ENCODE data around the gene RUVBL1.
A peak's percentile ranks its signal among the peaks of the same experiment; 100 is the strongest.

The RUVBL1 gene

DNA sequence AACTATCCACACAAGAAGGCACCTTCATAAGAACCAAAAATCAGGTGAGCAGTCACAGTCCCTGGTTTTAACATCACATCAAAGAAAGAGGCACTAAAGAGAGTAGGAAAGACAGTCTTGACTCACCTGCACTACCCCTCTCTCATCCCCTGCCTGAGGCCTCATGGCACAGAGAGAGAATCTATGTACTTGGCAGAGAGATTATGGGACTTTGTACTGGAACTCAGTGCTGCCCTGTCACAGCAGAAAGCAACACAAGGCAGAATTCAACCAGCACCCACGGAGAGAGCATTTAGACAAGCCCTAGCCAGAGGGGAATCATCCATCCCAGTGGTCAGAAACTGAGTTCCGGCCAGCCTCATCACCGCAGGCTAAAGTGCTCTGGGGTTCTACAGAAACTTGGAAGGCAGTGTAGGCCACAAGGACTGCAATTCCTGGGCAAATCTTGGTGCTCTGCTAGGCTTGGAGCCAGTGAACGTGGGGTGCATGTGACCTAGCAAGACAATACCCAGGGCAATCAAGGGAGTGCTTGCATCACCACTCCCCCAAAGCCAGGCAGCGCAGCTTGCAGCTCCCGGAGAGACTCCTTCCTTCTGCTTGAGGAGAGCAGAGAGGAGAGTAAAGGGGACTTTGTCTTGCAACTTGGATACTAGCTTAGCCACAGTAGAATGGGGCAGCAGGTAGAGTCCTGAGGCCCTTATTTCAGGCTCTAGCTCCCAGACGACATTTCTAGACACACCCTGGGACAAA is 8.5 kb upstream of the RUVBL1 start:
- 81 to 91% methylated on average over 5 of the region's 7 CpGs for WGBS, 2 experiments (ENCODE audit: insufficient coverage in 2 of 2)
- Histone ChIP-seq H3K9me3 (ENCODE audit: control insufficient read depth, low read length) (no peaks in the 10 kb centered on the region), H3K27ac (ENCODE audit: low read depth, low read length, severe bottlenecking) (no peak overlapping the region), H3K4me3 (ENCODE audit: extremely low read depth, insufficient read depth, low read length, poor library complexity, severe bottlenecking) (no peak overlapping the region), H3K4me1 (ENCODE audit: control insufficient read depth, insufficient read depth, low read length, poor library complexity, severe bottlenecking) (no peaks in the 10 kb centered on the region), H3K36me3 (ENCODE audit: control insufficient read depth, insufficient read depth, low read length) (no peaks in the 10 kb centered on the region)

DNA sequence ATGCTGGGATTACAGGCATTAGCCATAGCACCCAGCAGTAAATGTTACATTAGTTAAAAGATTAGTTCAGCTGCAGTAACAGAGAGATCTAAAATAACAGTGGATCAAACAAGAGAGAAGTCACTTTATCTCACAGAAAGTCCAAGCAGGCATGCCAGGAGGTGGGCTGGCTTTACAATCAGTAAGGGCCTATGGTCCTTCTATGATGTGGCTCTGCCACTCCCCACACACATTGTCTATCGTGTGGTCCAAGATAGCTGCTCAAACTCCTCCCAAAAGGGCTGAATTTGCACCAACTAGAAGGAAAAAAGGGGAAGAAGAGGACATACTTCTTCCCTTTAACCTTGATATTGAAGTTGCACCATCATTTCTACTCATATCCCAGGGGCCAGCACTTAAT is 4.6 kb upstream of the RUVBL1 start:
- no peaks in the 10 kb centered on the region for H3K9me3 ChIP-seq (ENCODE audit: control insufficient read depth, low read length)
- no peak overlapping the region for H3K27ac ChIP-seq (ENCODE audit: low read depth, low read length, severe bottlenecking)
- H3K36me3 ChIP-seq (ENCODE audit: control insufficient read depth, insufficient read depth, low read length) = no peaks in the 10 kb centered on the region
- WGBS, 2 experiments (ENCODE audit: insufficient coverage in 2 of 2) = no CpG with 5 or more reads among the region's 1 CpG
- no peak overlapping the region for H3K4me3 ChIP-seq (ENCODE audit: extremely low read depth, insufficient read depth, low read length, poor library complexity, severe bottlenecking)
- H3K4me1 ChIP-seq (ENCODE audit: control insufficient read depth, insufficient read depth, low read length, poor library complexity, severe bottlenecking) = no peaks in the 10 kb centered on the region

DNA sequence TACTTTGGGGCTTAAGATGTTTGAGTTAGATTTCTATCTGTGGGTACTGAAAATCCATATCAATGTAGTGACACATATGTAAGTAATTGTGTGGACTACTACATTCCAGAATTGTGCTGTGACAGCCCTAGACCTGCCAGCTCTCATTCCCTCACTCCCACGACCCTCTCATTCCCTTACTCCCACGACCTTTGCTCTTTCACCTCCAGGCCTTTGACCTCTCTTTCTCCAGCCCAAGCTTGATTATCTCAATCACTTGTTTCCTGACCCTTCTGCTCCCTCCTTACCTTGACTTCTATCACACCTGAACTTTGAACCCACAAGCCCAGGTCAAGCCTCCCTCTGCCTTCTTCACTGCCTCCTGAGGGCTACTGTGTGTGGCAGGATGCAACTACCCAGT is 3.6 kb upstream of the RUVBL1 start:
- no peaks in the 10 kb centered on the region for H3K36me3 ChIP-seq (ENCODE audit: control insufficient read depth, insufficient read depth, low read length)
- no peak overlapping the region for H3K4me3 ChIP-seq (ENCODE audit: extremely low read depth, insufficient read depth, low read length, poor library complexity, severe bottlenecking)
- WGBS, 2 experiments (ENCODE audit: insufficient coverage in 2 of 2) = 72 to 74% methylated on average over 2 of the region's 2 CpGs
- H3K9me3 ChIP-seq (ENCODE audit: control insufficient read depth, low read length) = no peaks in the 10 kb centered on the region
- H3K27ac ChIP-seq (ENCODE audit: low read depth, low read length, severe bottlenecking) = no peak overlapping the region
- H3K4me1 ChIP-seq (ENCODE audit: control insufficient read depth, insufficient read depth, low read length, poor library complexity, severe bottlenecking) = no peaks in the 10 kb centered on the region

DNA sequence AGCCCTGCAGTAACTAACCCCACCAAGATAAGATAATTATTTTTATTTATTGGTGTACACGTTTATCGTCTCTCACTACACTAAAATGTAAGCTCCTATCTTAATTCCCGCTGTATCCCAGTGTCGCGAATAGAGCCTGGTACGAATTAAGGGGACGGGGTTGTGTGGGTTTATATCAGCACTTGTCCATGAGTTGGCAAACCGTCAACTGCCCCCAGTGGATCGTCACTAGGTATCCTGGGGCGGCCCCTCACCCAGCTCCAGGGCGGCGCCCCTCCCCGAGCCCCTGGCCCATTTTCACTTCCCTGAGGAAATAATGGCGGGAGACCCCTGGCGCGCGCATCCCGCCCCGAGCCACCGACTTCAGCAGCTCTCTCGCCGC is 465 bp downstream of the RUVBL1 start:
- 0% methylated on average over 11 to 20 of the region's 22 CpGs for WGBS, 2 experiments (ENCODE audit: insufficient coverage in 2 of 2)
- no peaks in the 10 kb centered on the region for H3K9me3 ChIP-seq (ENCODE audit: control insufficient read depth, low read length)
- peak overlapping the region; percentile 96 for H3K27ac ChIP-seq (ENCODE audit: low read depth, low read length, severe bottlenecking)
- H3K4me3 ChIP-seq (ENCODE audit: extremely low read depth, insufficient read depth, low read length, poor library complexity, severe bottlenecking) = peak overlapping the region; percentile 91
- no peaks in the 10 kb centered on the region for H3K4me1 ChIP-seq (ENCODE audit: control insufficient read depth, insufficient read depth, low read length, poor library complexity, severe bottlenecking)
- peaks cover 12% of the 10 kb centered on the region for H3K36me3 ChIP-seq (ENCODE audit: control insufficient read depth, insufficient read depth, low read length)

DNA sequence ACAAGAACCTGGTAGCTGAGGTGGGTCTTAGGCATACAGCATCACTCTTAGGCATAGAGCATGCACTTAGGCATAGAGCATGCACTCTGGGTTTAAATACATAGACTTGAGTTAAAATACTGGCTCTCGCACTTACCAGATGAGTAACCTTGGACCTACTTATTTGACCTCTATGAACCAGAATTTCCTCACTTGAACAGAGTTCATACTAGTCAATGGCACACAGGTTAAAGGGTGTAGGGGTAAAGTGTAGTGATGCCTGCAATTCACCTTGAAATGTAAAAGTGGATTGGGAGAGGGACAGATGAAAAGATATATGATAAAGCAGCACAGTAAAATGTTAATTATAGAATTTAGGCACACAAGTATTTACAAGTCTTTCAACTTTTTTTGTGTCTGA is 1.6 kb downstream of the RUVBL1 start:
- no peak overlapping the region for H3K4me3 ChIP-seq (ENCODE audit: extremely low read depth, insufficient read depth, low read length, poor library complexity, severe bottlenecking)
- no CpG with 5 or more reads among the region's 1 CpG for WGBS, 2 experiments (ENCODE audit: insufficient coverage in 2 of 2)
- no peaks in the 10 kb centered on the region for H3K4me1 ChIP-seq (ENCODE audit: control insufficient read depth, insufficient read depth, low read length, poor library complexity, severe bottlenecking)
- no peak overlapping the region for H3K27ac ChIP-seq (ENCODE audit: low read depth, low read length, severe bottlenecking)
- peaks cover 19% of the 10 kb centered on the region for H3K36me3 ChIP-seq (ENCODE audit: control insufficient read depth, insufficient read depth, low read length)
- H3K9me3 ChIP-seq (ENCODE audit: control insufficient read depth, low read length) = no peaks in the 10 kb centered on the region

DNA sequence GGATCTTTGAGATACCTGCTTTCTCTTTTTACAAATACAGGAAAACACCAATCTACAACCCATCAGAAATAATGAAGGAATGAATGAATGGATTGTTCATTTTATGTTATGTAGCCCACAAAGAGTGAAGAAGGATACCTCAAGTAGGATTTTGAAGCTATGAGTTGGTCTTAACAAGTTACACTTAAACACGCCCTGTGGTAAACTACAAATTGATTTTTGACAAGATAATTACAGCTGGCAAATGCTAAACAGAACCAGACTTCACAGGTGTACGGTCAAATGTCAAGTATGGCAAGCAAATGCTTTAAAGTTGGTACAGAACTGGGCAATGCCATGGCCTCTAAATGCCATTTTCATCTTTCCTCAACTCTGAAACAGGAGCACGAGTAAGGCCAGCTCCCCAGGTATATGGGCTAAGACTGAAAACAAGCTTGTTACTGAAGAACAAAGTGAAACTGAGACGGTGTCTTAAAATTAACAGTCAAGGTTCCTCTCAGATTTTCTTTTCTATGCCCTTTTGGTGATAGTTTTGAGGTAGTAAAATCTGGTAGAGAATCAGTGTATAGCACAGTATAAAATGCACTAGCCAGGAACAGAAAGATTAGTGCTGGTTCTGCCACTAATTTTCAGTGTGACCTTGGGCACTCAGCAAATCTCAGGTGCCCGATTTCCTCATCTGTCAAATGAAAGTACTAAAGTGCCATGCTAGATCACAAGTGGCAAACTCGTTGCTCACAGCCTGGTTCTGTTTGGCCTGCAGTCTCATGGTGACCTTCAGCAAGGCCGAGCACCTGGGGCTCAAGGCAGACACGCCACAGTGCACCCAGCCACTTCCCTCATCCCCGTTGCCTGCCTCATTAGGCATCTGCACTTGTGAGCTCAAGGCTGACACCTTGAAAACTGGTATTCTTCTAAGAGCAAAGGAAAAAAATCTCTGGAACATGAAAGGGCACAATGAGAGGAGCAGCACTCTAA is 9.5 kb downstream of the RUVBL1 start:
- peaks cover 72% of the 10 kb centered on the region for H3K36me3 ChIP-seq (ENCODE audit: control insufficient read depth, insufficient read depth, low read length)
- no peak overlapping the region for H3K4me3 ChIP-seq (ENCODE audit: extremely low read depth, insufficient read depth, low read length, poor library complexity, severe bottlenecking)
- WGBS, 2 experiments (ENCODE audit: insufficient coverage in 2 of 2) = 92 to 93% methylated on average over 8 to 9 of the region's 9 CpGs
- no peaks in the 10 kb centered on the region for H3K4me1 ChIP-seq (ENCODE audit: control insufficient read depth, insufficient read depth, low read length, poor library complexity, severe bottlenecking)
- no peaks in the 10 kb centered on the region for H3K9me3 ChIP-seq (ENCODE audit: control insufficient read depth, low read length)
- H3K27ac ChIP-seq (ENCODE audit: low read depth, low read length, severe bottlenecking) = no peak overlapping the region

DNA sequence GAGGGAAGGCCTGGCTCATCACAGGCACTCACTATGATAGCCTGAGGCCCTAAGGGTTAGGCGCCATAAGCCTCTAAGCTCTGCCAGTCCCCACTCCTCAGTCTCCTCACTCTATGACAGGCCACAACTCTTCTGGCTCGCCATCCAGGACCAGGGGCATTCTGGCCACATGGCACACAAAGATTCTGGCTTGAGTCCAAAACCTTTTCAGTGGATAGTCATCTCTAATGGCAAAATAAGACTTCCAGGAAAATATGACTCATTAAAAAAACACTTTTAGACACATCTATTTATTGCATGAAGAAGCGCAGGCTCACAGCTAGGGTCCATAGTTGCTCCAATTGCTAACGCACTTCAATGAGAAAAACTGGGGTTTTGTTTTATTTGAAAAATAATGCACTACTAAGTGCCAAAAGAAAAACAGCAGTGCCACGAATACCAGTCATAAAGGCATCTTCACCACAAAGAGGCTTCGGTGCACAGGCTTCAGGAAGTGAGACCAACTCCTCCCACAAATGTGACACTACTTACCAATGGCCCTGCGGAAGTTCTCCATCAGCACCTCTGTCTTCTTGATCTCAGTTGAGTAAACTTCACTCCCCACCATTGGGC is 11.1 kb downstream of the RUVBL1 start:
- Histone ChIP-seq H3K4me1 (ENCODE audit: control insufficient read depth, insufficient read depth, low read length, poor library complexity, severe bottlenecking) (no peaks in the 10 kb centered on the region), H3K27ac (ENCODE audit: low read depth, low read length, severe bottlenecking) (no peak overlapping the region), H3K4me3 (ENCODE audit: extremely low read depth, insufficient read depth, low read length, poor library complexity, severe bottlenecking) (no peak overlapping the region), H3K9me3 (ENCODE audit: control insufficient read depth, low read length) (no peaks in the 10 kb centered on the region), H3K36me3 (ENCODE audit: control insufficient read depth, insufficient read depth, low read length) (peaks cover 74% of the 10 kb centered on the region)
- WGBS, 2 experiments (ENCODE audit: insufficient coverage in 2 of 2) = 92 to 94% methylated on average over 3 to 5 of the region's 7 CpGs

DNA sequence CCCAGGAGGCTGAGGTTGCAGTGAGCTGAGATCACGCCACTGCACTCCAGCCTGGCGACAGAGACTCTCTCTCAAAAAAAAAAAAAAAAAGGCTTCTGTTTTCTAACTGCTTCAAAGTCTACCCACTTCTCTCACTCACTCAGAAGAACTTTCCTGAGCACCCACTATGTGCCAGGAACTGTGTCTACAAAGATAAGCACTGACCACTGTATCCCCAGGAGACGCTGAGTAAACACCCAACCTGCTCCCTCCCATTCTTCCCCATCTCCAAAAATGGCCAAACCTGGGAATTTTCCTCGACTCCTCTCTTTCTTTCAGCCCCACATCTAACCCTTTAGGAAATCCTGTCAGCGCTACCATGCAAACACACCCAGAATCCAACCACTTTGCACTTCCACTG is 12.5 kb downstream of the RUVBL1 start:
- H3K4me1 ChIP-seq (ENCODE audit: control insufficient read depth, insufficient read depth, low read length, poor library complexity, severe bottlenecking) = no peaks in the 10 kb centered on the region
- no peak overlapping the region for H3K27ac ChIP-seq (ENCODE audit: low read depth, low read length, severe bottlenecking)
- no peak overlapping the region for H3K4me3 ChIP-seq (ENCODE audit: extremely low read depth, insufficient read depth, low read length, poor library complexity, severe bottlenecking)
- no peaks in the 10 kb centered on the region for H3K9me3 ChIP-seq (ENCODE audit: control insufficient read depth, low read length)
- H3K36me3 ChIP-seq (ENCODE audit: control insufficient read depth, insufficient read depth, low read length) = peaks cover 76% of the 10 kb centered on the region
- 85 to 95% methylated on average over 3 to 5 of the region's 5 CpGs for WGBS, 2 experiments (ENCODE audit: insufficient coverage in 2 of 2)

DNA sequence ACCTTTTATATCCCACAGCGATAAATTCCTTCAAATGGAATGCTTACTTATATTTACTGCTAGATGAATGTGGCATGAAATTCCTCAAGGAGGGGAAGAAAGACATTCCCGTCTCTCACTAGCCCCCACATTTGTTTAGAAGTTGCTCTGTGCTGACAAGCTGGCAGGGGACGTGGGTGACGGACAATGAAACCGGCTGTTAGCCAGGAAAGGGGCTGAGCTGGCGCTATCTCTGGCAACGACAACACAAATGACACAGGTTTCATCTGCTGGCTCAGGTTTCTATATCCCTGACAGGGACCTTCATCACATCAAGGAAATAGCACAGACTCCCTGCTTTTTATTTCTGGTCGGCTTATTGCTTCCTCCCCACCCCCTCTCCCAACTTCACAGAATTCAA is 15.8 kb downstream of the RUVBL1 start:
- peaks cover 77% of the 10 kb centered on the region for H3K36me3 ChIP-seq (ENCODE audit: control insufficient read depth, insufficient read depth, low read length)
- 68 to 85% methylated on average over 5 to 6 of the region's 8 CpGs for WGBS, 2 experiments (ENCODE audit: insufficient coverage in 2 of 2)

DNA sequence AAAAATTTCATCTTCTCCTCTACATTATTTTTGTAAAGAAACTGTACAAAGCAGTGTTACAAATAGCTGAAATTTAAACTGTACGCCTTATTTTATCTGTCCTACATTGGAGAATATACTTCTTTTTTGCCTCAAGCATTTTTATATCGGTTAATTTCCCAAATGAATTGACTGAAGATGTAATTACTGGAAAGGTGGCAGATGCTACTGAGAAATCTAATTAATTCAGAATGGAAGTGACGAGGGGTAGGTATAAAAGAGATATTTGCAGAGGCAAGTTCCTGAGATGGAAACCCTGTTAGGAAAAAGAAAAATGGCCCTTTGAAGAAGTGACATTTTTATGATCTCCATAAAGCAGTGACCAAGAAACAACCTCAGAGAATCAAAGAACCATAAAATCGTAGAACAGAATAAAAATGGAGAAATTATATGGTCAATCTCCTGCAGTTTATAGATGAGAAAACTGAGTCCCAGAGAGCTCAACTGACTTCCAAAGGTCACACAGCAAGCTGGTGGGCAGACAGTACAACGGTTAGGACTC is 20.4 kb downstream of the RUVBL1 start:
- peaks cover 81% of the 10 kb centered on the region for H3K36me3 ChIP-seq (ENCODE audit: control insufficient read depth, insufficient read depth, low read length)
- WGBS, 2 experiments (ENCODE audit: insufficient coverage in 2 of 2) = 82 to 96% methylated on average over 2 of the region's 5 CpGs
- H3K9me3 ChIP-seq (ENCODE audit: control insufficient read depth, low read length) = no peaks in the 10 kb centered on the region
- H3K4me1 ChIP-seq (ENCODE audit: control insufficient read depth, insufficient read depth, low read length, poor library complexity, severe bottlenecking) = no peaks in the 10 kb centered on the region
- no peak overlapping the region for H3K27ac ChIP-seq (ENCODE audit: low read depth, low read length, severe bottlenecking)
- no peak overlapping the region for H3K4me3 ChIP-seq (ENCODE audit: extremely low read depth, insufficient read depth, low read length, poor library complexity, severe bottlenecking)

More for the DNA sequence above, 15.8 kb downstream of the RUVBL1 start:
- Histone ChIP-seq H3K4me1 (ENCODE audit: control insufficient read depth, insufficient read depth, low read length, poor library complexity, severe bottlenecking) (no peaks in the 10 kb centered on the region), H3K4me3 (ENCODE audit: extremely low read depth, insufficient read depth, low read length, poor library complexity, severe bottlenecking) (no peak overlapping the region), H3K27ac (ENCODE audit: low read depth, low read length, severe bottlenecking) (no peak overlapping the region), H3K9me3 (ENCODE audit: control insufficient read depth, low read length) (no peaks in the 10 kb centered on the region)
